Measurements from ENCODE around the gene SEC62.

SEC62 gene

DNA sequence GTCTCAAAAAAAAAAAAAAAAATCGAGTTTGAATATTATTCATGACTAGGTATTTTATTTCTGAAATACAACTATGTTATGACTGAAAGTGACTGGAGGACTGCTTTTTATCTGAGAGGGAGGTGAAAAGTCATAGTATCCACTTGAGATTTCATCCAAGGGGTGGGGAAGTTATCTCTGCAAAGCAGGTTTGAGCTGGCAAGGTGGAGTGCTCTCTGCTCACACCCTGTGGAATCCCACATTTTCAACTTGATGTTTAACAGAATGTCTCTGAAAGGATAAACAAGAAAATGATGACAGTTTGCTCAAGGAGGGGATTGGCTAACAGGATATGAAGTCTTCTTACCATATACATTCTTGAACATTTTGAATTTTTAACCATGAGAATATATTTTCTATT is 27.3 kb upstream of the SEC62 start:
- no peak overlapping the region for H3K4me3 ChIP-seq (ENCODE audit: low read length)
- TF ChIP-seq, protein P1, sequence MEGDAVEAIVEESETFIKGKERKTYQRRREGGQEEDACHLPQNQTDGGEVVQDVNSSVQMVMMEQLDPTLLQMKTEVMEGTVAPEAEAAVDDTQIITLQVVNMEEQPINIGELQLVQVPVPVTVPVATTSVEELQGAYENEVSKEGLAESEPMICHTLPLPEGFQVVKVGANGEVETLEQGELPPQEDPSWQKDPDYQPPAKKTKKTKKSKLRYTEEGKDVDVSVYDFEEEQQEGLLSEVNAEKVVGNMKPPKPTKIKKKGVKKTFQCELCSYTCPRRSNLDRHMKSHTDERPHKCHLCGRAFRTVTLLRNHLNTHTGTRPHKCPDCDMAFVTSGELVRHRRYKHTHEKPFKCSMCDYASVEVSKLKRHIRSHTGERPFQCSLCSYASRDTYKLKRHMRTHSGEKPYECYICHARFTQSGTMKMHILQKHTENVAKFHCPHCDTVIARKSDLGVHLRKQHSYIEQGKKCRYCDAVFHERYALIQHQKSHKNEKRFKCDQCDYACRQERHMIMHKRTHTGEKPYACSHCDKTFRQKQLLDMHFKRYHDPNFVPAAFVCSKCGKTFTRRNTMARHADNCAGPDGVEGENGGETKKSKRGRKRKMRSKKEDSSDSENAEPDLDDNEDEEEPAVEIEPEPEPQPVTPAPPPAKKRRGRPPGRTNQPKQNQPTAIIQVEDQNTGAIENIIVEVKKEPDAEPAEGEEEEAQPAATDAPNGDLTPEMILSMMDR (conservative IDR thresholded peaks at IDR 0.05; ENCODE audit: low read depth, low read length) = no peak
- no peak for DNase-seq (ENCODE audit: low read depth)

DNA sequence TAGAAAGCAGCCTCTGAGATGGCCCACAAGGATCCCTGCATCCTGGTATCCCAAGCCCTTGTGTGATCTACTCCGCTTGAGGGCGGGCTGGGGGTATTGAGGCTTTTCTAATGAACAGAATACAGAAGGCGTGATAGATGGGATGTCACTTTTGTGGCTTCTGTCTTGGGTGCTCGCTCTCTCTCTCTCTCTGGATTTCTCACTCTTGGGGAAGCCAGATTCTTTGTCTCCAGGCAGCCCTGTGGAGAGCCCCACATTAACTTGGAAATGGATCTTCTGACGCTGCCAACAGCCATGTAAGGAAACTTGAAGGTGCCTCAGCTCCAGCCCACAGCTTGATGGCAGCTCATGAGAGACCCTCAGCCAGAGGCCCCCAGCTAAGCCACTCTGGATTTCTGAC is 26.9 kb upstream of the SEC62 start:
- no peak overlapping the region for H3K4me3 ChIP-seq (ENCODE audit: low read length)
- DNase-seq (ENCODE audit: low read depth) = no peak
- TF ChIP-seq, protein P1 (conservative IDR thresholded peaks at IDR 0.05; ENCODE audit: low read depth, low read length) = no peak

DNA sequence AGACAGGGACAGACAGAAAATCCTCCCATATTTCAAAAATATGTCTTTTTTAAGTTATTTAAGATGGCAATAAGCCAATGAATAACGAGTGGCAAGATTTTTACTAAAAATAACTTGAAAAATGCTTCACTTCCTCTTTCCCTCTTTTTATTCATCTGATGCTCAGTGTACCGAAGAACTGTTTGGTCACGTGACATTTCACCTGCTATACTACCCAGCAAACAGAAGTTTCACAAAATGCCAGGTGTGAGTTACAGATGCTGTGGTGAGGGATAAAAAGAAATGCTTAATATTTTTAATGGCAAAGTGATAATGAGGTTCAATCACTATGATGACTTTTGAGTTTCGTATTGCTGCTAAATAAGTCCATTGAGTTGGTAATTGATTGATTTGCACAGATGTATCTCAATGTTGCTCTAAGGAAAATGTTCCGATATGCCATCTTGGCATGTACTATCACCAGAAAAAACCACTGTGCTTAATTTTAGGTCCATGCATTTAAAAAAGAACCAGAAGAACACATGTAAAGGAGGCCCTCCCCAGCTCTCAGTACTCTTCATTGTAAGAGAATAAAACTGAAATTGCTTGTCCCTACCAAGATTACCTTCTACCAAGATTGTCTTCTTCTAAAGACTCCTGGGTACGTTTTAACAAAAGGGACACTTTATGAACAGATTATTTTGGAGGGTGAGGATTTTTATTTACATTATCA is 26.0 kb upstream of the SEC62 start:
- H3K4me3 ChIP-seq (ENCODE audit: low read length) = no peak overlapping the region
- TF ChIP-seq, protein P1 (conservative IDR thresholded peaks at IDR 0.05; ENCODE audit: low read depth, low read length) = no peak
- no peak for DNase-seq (ENCODE audit: low read depth)

DNA sequence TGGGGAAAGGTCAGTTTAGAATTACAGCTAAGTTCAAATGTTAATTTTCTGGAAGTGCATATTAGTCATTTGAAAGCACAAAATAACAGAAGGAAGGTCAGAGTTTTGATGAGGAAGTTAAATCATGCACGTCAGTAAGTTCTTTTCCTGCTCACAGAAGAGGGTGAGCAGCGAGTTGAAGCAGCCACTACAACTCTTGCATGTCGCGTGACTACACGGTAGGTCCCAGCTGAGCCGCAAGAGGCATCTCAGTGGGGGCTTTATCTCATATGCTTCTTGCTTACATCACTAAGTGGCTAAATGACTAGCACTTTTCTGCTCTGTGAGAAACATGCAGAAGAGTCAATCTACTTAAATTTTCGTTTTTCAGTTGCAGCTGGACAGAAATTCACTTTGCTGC is 21.3 kb upstream of the SEC62 start:
- TF ChIP-seq, protein P1 (conservative IDR thresholded peaks at IDR 0.05; ENCODE audit: low read depth, low read length) = no peak
- no peak overlapping the region for H3K4me3 ChIP-seq (ENCODE audit: low read length)
- DNase-seq (ENCODE audit: low read depth) = no peak

DNA sequence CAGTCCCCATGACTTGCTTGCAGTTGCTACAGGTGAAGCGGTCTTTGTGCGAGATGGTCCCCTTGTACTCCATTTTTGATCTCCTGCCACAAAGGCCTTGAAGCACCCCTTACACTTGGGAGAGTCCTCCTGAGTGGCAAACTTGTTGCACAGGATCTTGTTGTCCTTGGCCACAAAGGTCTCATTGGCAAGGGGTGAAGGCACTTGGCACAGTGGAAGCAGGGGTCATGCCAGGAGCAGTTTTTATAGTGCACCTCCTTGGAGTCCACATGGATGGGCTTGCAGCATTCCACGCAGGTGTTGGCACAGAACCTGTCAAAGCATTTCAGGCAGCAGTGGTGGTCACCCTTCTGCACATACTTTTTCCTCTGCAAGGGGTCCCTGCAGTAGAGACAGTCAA is 20.3 kb upstream of the SEC62 start:
- no peak for DNase-seq (ENCODE audit: low read depth)
- TF ChIP-seq, protein P1 (conservative IDR thresholded peaks at IDR 0.05; ENCODE audit: low read depth, low read length) = no peak
- H3K4me3 ChIP-seq (ENCODE audit: low read length) = no peak overlapping the region

DNA sequence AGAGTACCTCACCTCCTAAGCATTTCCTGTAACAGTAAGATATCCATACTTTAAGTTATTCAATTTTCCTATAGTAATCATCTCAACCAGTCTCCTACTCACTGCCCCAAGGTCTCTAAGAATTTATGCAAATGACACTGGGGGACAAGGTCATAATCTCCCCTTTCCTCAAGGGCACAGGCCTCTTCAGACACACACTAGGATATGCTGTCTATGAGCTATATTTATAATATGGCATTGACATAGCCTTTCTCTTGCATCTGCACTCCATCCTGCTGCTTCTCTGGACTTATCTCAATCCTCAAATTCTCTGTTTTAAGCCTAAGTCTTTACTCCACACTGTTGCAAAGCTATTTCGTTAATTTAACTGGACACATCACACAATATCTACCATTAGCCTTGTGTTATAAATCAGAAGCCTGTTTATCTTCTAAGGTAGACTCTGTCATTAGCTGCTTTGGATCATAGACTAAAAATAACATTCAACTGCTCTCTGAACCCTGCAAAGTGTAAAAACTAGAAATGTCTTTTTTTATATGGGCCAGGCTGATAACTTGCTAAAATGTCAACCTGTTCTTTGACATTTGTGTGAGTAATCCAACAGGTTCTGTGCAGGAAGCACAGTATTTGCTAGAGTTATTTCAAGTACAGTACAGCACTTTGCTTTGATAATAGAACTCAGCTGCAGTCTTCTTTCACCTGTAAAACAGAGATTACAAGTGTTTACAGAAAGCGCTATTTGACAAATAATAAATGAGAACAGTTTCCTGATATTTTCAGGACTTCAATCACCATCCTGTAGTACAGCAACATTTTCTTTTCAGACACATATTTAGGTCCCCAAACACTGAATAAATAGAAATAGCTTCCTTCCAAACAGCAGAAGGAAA is 17.8 kb upstream of the SEC62 start:
- no peak for DNase-seq (ENCODE audit: low read depth)
- H3K4me3 ChIP-seq (ENCODE audit: low read length) = no peak overlapping the region
- TF ChIP-seq, protein P1 (conservative IDR thresholded peaks at IDR 0.05; ENCODE audit: low read depth, low read length) = no peak
